HCT116 (cell line): ENCODE data around the gene RBP7.

Source experiments
- ATF3 ChIP-seq: IDR thresholded peaks from 2 replicates; pipeline ENCODE4 v1.6.1; 2012
- EZH2 ChIP-seq: fragments of 200-600 bp; sonication (generic); IDR thresholded peaks from 2 replicates; pipeline ENCODE4 v1.6.1; 2017; ENCODE audit warnings: antibody characterized with exemption, mixed run types
- EZH2phosphoT487 ChIP-seq: fragments of 200-600 bp; IDR thresholded peaks from 2 replicates; pipeline ENCODE4 v1.6.1; 2018; ENCODE audit warnings: antibody characterized with exemption, borderline replicate concordance
- MAX ChIP-seq: IDR thresholded peaks from 2 replicates; pipeline ENCODE4 v1.6.1; 2012

- no peak for TF ChIP-seq EZH2
- no peak for TF ChIP-seq EZH2phosphoT487
- TF ChIP-seq MAX: no peak
- TF ChIP-seq ATF3: no peak
These were observed 63.5 kb downstream of the RBP7 start for GRCh38 chr1:10060311-10061100.
